HepG2 (cell line): ENCODE measurements around the gene ZBTB21. TPM values are rescaled to one million over a fixed set of nuclear protein-coding genes. Genes with fewer than 3 reads are reported as not detected.
A peak's percentile ranks its signal among the peaks of the same experiment; 100 is the strongest.

Source experiments
- ARID4A ChIP-seq: sonication (generic); formaldehyde crosslinking; IDR thresholded peaks from 2 replicates; pipeline ENCODE4 v1.5.0; 2020; ENCODE audit warnings: mild to moderate bottlenecking, missing genetic modification reagents, borderline replicate concordance
- HOXA3 ChIP-seq: sonication (generic); formaldehyde crosslinking; IDR thresholded peaks from 2 replicates; pipeline ENCODE4 v1.5.0; 2020; ENCODE audit warnings: missing genetic modification reagents
- KAT8 ChIP-seq: IDR thresholded peaks from 2 replicates; pipeline ENCODE4 v1.6.1; 2016; ENCODE audit warnings: missing genetic modification reagents, missing compliant biosample characterization
- KIAA2018 ChIP-seq: sonication (generic); formaldehyde crosslinking; IDR thresholded peaks from 2 replicates; pipeline ENCODE4 v1.5.0; 2020; ENCODE audit warnings: mild to moderate bottlenecking, missing genetic modification reagents, borderline replicate concordance
- NFIC ChIP-seq: IDR thresholded peaks from 2 replicates; pipeline ENCODE4 v1.6.1; 2012; ENCODE audit warnings: mild to moderate bottlenecking, low read length, inconsistent platforms
- RORA ChIP-seq: sonication (generic); formaldehyde crosslinking; IDR thresholded peaks from 2 replicates; pipeline ENCODE4 v1.5.0; 2020; ENCODE audit warnings: mild to moderate bottlenecking, missing genetic modification reagents, moderate library complexity
- THAP11 ChIP-seq: IDR thresholded peaks from 2 replicates; pipeline ENCODE4 v1.6.1; 2016; ENCODE audit warnings: missing biosample characterization, missing genetic modification reagents
- ZNF430 ChIP-seq: sonication (generic); formaldehyde crosslinking; IDR thresholded peaks from 2 replicates; pipeline ENCODE4 v1.9.0; 2021; ENCODE audit warnings: mild to moderate bottlenecking, missing genetic modification reagents
- ZNF891 ChIP-seq: sonication (generic); formaldehyde crosslinking; IDR thresholded peaks from 2 replicates; pipeline ENCODE4 v1.5.0; 2020; ENCODE audit warnings: mild to moderate bottlenecking, missing genetic modification reagents
- polyA plus RNA-seq, 8 experiments: library from polyadenylated mRNA; depleted of rRNA in 3 of 8; stranded (reverse) in 7 of 8; unstranded in 1 of 8; fragments of >200 nt; fragmentation: Illumina TruSeq in 4 of 8; extraction: Trizol in 4 of 8; gene quantifications; 2 replicates each; pipeline versions ENCODE4 v1.2.1 to v1.2.3, GENCODE V29; 2011 to 2016; ENCODE audit warnings: low read depth in 4 of 8, missing spikeins in 1 of 8, mixed read lengths in 1 of 8; ENCODE audit not compliant: insufficient read depth in 1 of 8
- total RNA-seq, 5 experiments: library from RNA; depleted of rRNA; stranded (reverse); fragments of >200 nt; fragmentation: Illumina TruSeq; extraction: Trizol; gene quantifications; 2 replicates each; pipeline ENCODE4 v1.2.3, GENCODE V29; 2016; ENCODE audit warnings: low read depth in 1 of 5
- TF ChIP-seq, protein P1 (sequence below): sonication (generic); formaldehyde crosslinking; IDR thresholded peaks from 2 replicates; pipeline ENCODE4 v1.4.0; 2020; ENCODE audit warnings: missing genetic modification reagents
- TF ChIP-seq, protein P2 (sequence below), 2 experiments: sonication (generic) in 1 of 2; formaldehyde crosslinking in 1 of 2; IDR thresholded peaks; 2 replicates each; pipeline versions ENCODE4 v1.4.0 to v1.6.1; 2016 to 2020; ENCODE audit warnings: borderline replicate concordance in 1 of 2, low read depth in 1 of 2, mild to moderate bottlenecking in 1 of 2, missing genetic modification reagents in 1 of 2

The ZBTB21 gene
- total and polyA plus RNA-seq, 2 of the 13 experiments (the other 11 are each of a cell fraction or from before 2014, with no cell fraction given) = 4.5 to 6.1 TPM

DNA sequence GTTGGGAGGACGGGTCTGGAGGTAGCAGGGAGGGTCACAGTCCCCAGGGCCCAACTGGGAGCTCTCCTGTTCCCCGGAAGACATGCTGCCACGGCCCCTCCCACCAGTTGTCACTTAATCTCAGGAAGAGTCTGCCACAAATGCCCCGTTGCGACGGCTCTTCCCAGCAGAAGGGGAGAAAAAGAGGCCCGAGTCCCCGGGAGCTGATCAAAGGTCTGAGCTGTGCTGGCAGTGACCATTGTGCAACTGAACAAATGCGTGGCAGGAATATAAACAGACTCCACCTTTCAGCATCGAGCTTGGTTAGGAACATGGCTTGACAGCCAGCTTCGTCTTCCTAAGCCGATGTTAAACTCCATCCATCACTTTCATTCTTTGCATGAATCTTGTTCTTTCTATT lies 27.8 kb upstream of the ZBTB21 start (continued):
- TF ChIP-seq ARID4A (peak; percentile 24; the same call in 1 of the 2 replicates), HOXA3 (CRISPR knock-in tag) (peak; percentile 71), RORA (no peak), KAT8 (CRISPR knock-in tag) (peak; percentile 55; the same call in 1 of the 2 replicates), KIAA2018 (CRISPR knock-in tag) (no peak), ZNF891 (CRISPR knock-in tag) (no peak), ZNF430 (CRISPR knock-in tag) (peak; percentile 32; the same call in 1 of the 2 replicates), THAP11 (CRISPR knock-in tag) (no peak), NFIC (no peak)
- TF ChIP-seq, protein P1, sequence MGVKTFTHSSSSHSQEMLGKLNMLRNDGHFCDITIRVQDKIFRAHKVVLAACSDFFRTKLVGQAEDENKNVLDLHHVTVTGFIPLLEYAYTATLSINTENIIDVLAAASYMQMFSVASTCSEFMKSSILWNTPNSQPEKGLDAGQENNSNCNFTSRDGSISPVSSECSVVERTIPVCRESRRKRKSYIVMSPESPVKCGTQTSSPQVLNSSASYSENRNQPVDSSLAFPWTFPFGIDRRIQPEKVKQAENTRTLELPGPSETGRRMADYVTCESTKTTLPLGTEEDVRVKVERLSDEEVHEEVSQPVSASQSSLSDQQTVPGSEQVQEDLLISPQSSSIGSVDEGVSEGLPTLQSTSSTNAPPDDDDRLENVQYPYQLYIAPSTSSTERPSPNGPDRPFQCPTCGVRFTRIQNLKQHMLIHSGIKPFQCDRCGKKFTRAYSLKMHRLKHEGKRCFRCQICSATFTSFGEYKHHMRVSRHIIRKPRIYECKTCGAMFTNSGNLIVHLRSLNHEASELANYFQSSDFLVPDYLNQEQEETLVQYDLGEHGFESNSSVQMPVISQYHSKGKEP (CRISPR knock-in tag) = no peak
- TF ChIP-seq, protein P2, sequence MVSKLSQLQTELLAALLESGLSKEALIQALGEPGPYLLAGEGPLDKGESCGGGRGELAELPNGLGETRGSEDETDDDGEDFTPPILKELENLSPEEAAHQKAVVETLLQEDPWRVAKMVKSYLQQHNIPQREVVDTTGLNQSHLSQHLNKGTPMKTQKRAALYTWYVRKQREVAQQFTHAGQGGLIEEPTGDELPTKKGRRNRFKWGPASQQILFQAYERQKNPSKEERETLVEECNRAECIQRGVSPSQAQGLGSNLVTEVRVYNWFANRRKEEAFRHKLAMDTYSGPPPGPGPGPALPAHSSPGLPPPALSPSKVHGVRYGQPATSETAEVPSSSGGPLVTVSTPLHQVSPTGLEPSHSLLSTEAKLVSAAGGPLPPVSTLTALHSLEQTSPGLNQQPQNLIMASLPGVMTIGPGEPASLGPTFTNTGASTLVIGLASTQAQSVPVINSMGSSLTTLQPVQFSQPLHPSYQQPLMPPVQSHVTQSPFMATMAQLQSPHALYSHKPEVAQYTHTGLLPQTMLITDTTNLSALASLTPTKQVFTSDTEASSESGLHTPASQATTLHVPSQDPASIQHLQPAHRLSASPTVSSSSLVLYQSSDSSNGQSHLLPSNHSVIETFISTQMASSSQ (IDR thresholded peaks at IDR 0.05; ENCODE audit: low read depth) = no peak
- TF ChIP-seq, protein P2 (CRISPR knock-in tag; IDR thresholded peaks at IDR 0.05; ENCODE audit: borderline replicate concordance) = no peak
